HCT116 (cell line): ENCODE data around the gene PHF21A. TPM values are rescaled to one million over a fixed set of nuclear protein-coding genes. Genes with fewer than 3 reads are reported as not detected.

Source experiments
- ATAC-seq: fragments of 200-7000 bp; cut with Tn5 transposase; 2 replicates; pipeline ENCODE4 v1.9.1; 2020; ENCODE audit warnings: mild to moderate bottlenecking, moderate library complexity
- BruUV-seq: library from RNA; stranded (reverse); fragments of 400-500 nt; replicated peaks from 2 replicates; lab custom pipeline; 2021; lab: Mats Ljungman, UMichigan
- CTCF ChIA-PET: fragments of 300-600 bp; sonication (Branson Sonifier 250); formaldehyde crosslinking; loops from one replicate; lab custom pipeline; 2021; ENCODE audit warnings: antibody characterized with exemption; lab: Charles Lee
- POLR2A ChIA-PET: fragments of 300-600, 350-600 bp; sonication (Branson Sonifier 250); formaldehyde crosslinking; loops from one replicate; lab custom pipeline; 2021; ENCODE audit warnings: antibody characterized with exemption; lab: Charles Lee
- RAD21 ChIA-PET, 2 experiments: fragments of 300-600 bp; sonication (Branson Sonifier 250); formaldehyde crosslinking; loops; one replicate each; lab custom pipeline; 2023; ENCODE audit warnings: low total read pairs in 2 of 2; ENCODE audit not compliant: uncharacterized antibody in 2 of 2, unreplicated experiment in 2 of 2, low non-redundant PET in 1 of 2; lab: Charles Lee
- DNase-seq: peaks from one replicate; pipeline ENCODE4 v3.0.0-alpha.2; 2010; ENCODE audit warnings: low read depth, low spot score
- H2AFZ ChIP-seq: fragments of 200-600 bp; shearing (Covaris generic), sonication (generic); 2 replicates; pipeline ENCODE4 v1.6.1; 2017; ENCODE audit warnings: low read depth, mixed run types, mixed read lengths, antibody characterized with exemption, low read length; ENCODE audit not compliant: poor library complexity, severe bottlenecking
- H3K27ac ChIP-seq: 2 replicates; pipeline ENCODE4 v1.5.1; 2012; ENCODE audit warnings: low read depth, low read length
- H3K27me3 ChIP-seq: fragments of 200-600 bp; sonication (generic); 2 replicates; pipeline ENCODE4 v1.6.1; 2016; ENCODE audit warnings: mixed run types, low read length, mixed read lengths; ENCODE audit not compliant: insufficient read depth
- H3K36me3 ChIP-seq, 2 experiments: fragments of 200-500 bp in 1 of 2; fragments of 200-600 bp in 1 of 2; sonication (Bioruptor generic) in 1 of 2; sonication (generic) in 1 of 2; 2 replicates each; pipeline versions ENCODE4 v1.5.1 to v1.6.1; 2014 to 2016; ENCODE audit warnings: low read length in 2 of 2, inconsistent platforms in 1 of 2, mixed read lengths in 1 of 2, mixed run types in 1 of 2; ENCODE audit not compliant: insufficient read depth in 2 of 2, control insufficient read depth in 1 of 2
- H3K4me1 ChIP-seq, 2 experiments: fragments of 200-600 bp in 1 of 2; sonication (generic) in 1 of 2; 2 replicates each; pipeline versions ENCODE4 v1.5.1 to v1.6.1; 2012 to 2017; ENCODE audit warnings: low read length in 2 of 2, inconsistent platforms in 1 of 2, mild to moderate bottlenecking in 1 of 2, mixed read lengths in 1 of 2, mixed run types in 1 of 2, moderate library complexity in 1 of 2; ENCODE audit not compliant: insufficient read depth in 2 of 2, control insufficient read depth in 1 of 2
- H3K4me2 ChIP-seq: fragments of 200-600 bp; sonication (generic); 2 replicates; pipeline ENCODE4 v1.6.1; 2017; ENCODE audit warnings: mixed run types, low read length, mixed read lengths
- H3K4me3 ChIP-seq, 2 experiments: fragments of 200-600 bp in 1 of 2; sonication (generic) in 1 of 2; replicated peaks in 1 of 2; 2 replicates each; pipeline ENCODE4 v1.5.1; 2011 to 2016; ENCODE audit warnings: low read length in 2 of 2, control low read depth in 1 of 2, low read depth in 1 of 2, mild to moderate bottlenecking in 1 of 2, mixed read lengths in 1 of 2, mixed run types in 1 of 2
- H3K79me2 ChIP-seq: fragments of 200-600 bp; sonication (generic); 2 replicates; pipeline ENCODE4 v1.6.1; 2017; ENCODE audit warnings: mild to moderate bottlenecking, mixed run types, low read length, moderate library complexity, mixed read lengths; ENCODE audit not compliant: insufficient read depth
- H3K9ac ChIP-seq: fragments of 200-600 bp; sonication (generic); 2 replicates; pipeline ENCODE4 v1.6.1; 2016; ENCODE audit warnings: low read length, mixed read lengths
- H3K9me2 ChIP-seq: fragments of 200-600 bp; sonication (generic), shearing (Covaris generic); 2 replicates; pipeline ENCODE4 v1.6.1; 2017; ENCODE audit warnings: mixed run types, mild to moderate bottlenecking, moderate library complexity; ENCODE audit not compliant: insufficient read depth
- H3K9me3 ChIP-seq, 2 experiments: fragments of 200-500 bp in 1 of 2; fragments of 200-600 bp in 1 of 2; sonication (Bioruptor generic) in 1 of 2; sonication (generic) in 1 of 2; 2 replicates each; pipeline ENCODE4 v1.6.1; 2014 to 2017; ENCODE audit warnings: low read length in 2 of 2, mixed read lengths in 2 of 2, inconsistent platforms in 1 of 2, low read depth in 1 of 2, mild to moderate bottlenecking in 1 of 2, mixed run types in 1 of 2, moderate library complexity in 1 of 2; ENCODE audit not compliant: control insufficient read depth in 1 of 2, insufficient read depth in 1 of 2
- H4K20me1 ChIP-seq: fragments of 200-600 bp; sonication (generic), shearing (Covaris generic); 2 replicates; pipeline ENCODE4 v1.6.1; 2017; ENCODE audit warnings: mixed run types, mild to moderate bottlenecking, moderate library complexity; ENCODE audit not compliant: insufficient read depth
- CBX3 ChIP-seq: IDR thresholded peaks from 2 replicates; pipeline ENCODE4 v1.6.1; 2012; ENCODE audit warnings: low read depth
- CEBPB ChIP-seq: IDR thresholded peaks from 2 replicates; pipeline ENCODE4 v1.6.1; 2012; ENCODE audit warnings: low read depth
- CTCF ChIP-seq, 3 experiments: fragments of 200-600 bp in 1 of 3; sonication (generic) in 1 of 3; IDR thresholded peaks in 2 of 3; conservative IDR thresholded peaks in 1 of 3; 2 replicates each; pipeline ENCODE4 v1.5.1; 2012 to 2017; ENCODE audit warnings: low read depth in 2 of 3, low read length in 2 of 3, antibody characterized with exemption in 1 of 3, borderline replicate concordance in 1 of 3, control low read depth in 1 of 3, mild to moderate bottlenecking in 1 of 3, mixed read lengths in 1 of 3, mixed run types in 1 of 3, moderate library complexity in 1 of 3; ENCODE audit not compliant: insufficient read depth in 1 of 3
- EGR1 ChIP-seq: IDR thresholded peaks from 2 replicates; pipeline ENCODE4 v1.6.1; 2012; ENCODE audit warnings: low read depth
- ELF1 ChIP-seq: IDR thresholded peaks from 2 replicates; pipeline ENCODE4 v1.6.1; 2012; ENCODE audit warnings: low read depth, borderline replicate concordance
- EZH2 ChIP-seq: fragments of 200-600 bp; sonication (generic); IDR thresholded peaks from 2 replicates; pipeline ENCODE4 v1.6.1; 2017; ENCODE audit warnings: antibody characterized with exemption, mixed run types
- EZH2phosphoT487 ChIP-seq: fragments of 200-600 bp; IDR thresholded peaks from 2 replicates; pipeline ENCODE4 v1.6.1; 2018; ENCODE audit warnings: antibody characterized with exemption, borderline replicate concordance
- FOSL1 ChIP-seq: IDR thresholded peaks from 2 replicates; pipeline ENCODE4 v1.6.1; 2012; ENCODE audit warnings: low read depth
- POLR2A ChIP-seq: IDR thresholded peaks from 2 replicates; pipeline ENCODE4 v1.7.0; 2011; ENCODE audit warnings: borderline replicate concordance; ENCODE audit not compliant: insufficient read depth, insufficient read length; ENCODE audit errors: extremely low read depth
- POLR2AphosphoS5 ChIP-seq: IDR thresholded peaks from 2 replicates; pipeline ENCODE4 v1.6.1; 2011; ENCODE audit warnings: mild to moderate bottlenecking, low read depth, low read length, moderate library complexity
- REST ChIP-seq: IDR thresholded peaks from 2 replicates; pipeline ENCODE4 v1.6.1; 2012; ENCODE audit warnings: low read depth
- SIN3A ChIP-seq: IDR thresholded peaks from 2 replicates; pipeline ENCODE4 v1.6.1; 2012; ENCODE audit warnings: low read depth
- SRF ChIP-seq: IDR thresholded peaks from 2 replicates; pipeline ENCODE4 v1.6.1; 2012; ENCODE audit warnings: low read depth
- TCF7L2 ChIP-seq: IDR thresholded peaks from 2 replicates; pipeline ENCODE4 v1.7.0; 2011; ENCODE audit warnings: borderline replicate concordance, inconsistent platforms; ENCODE audit not compliant: insufficient read depth, insufficient read length; ENCODE audit errors: extremely low read depth
- YY1 ChIP-seq: IDR thresholded peaks from 2 replicates; pipeline ENCODE4 v1.6.1; 2011; ENCODE audit warnings: low read length, low read depth, moderate library complexity, mild to moderate bottlenecking; ENCODE audit not compliant: insufficient replicate concordance; ENCODE audit errors: extremely low read depth
- ZBTB33 ChIP-seq: IDR thresholded peaks from 2 replicates; pipeline ENCODE4 v1.6.1; 2011; ENCODE audit warnings: mild to moderate bottlenecking, low read length, moderate library complexity; ENCODE audit not compliant: insufficient replicate concordance; ENCODE audit errors: extremely low read depth
- ZNF274 ChIP-seq: fragments of 200-500 bp; sonication (Bioruptor generic); IDR thresholded peaks from 2 replicates; pipeline ENCODE4 v1.6.1; 2014; ENCODE audit warnings: mild to moderate bottlenecking, low read depth, low read length, inconsistent platforms
- intact Hi-C: fragments of 100-400 bp; cut with micrococcal nuclease; formaldehyde crosslinking; loops from 2 replicates; pipeline ENCODE4 v1.10.0; 2022
- total RNA-seq: library from RNA; stranded (reverse); gene quantifications from one replicate; pipeline ENCODE4 v1.2.1, GENCODE V29; 2021; ENCODE audit not compliant: unreplicated experiment
- TF ChIP-seq, protein P1 (sequence below): IDR thresholded peaks from 2 replicates; pipeline ENCODE4 v1.6.1; 2012
- TF ChIP-seq, protein P2 (sequence below): IDR thresholded peaks from 2 replicates; pipeline ENCODE4 v1.6.1; 2012

Gene PHF21A
- total RNA-seq, 1 experiment from 2014 or later, result 27.0 TPM

- Histone ChIP-seq H3K36me3 (no peaks in the 10 kb centered on the region), H3K9ac (no peak overlapping the region), H3K27ac (no peak overlapping the region), H3K79me2 (no peaks in the 10 kb centered on the region), H3K4me2 (no peak overlapping the region), H3K4me1 (no peaks in the 10 kb centered on the region), H2AFZ (no peak overlapping the region), H3K27me3 (no peaks in the 10 kb centered on the region), H4K20me1 (no peaks in the 10 kb centered on the region), H3K9me2 (no peaks in the 10 kb centered on the region), H3K9me3 (no peaks in the 10 kb centered on the region), H3K4me3 (no peak overlapping the region)
- no TSS peak for BruUV-seq
- TF ChIP-seq TCF7L2 (no peak), SIN3A (no peak), ZBTB33 (no peak), EGR1 (no peak), CEBPB (no peak), EZH2phosphoT487 (no peak), CBX3 (no peak), SRF (no peak), POLR2A (no peak), CTCF (IDR thresholded peaks at IDR 0.05 in 2 of 3, conservative IDR thresholded peaks at IDR 0.05 in 1 of 3; ENCODE audit: borderline replicate concordance in 1 of 3, insufficient read depth in 1 of 3, low read depth in 2 of 3, low read length in 2 of 3) (no peak), FOSL1 (no peak), REST (no peak), POLR2AphosphoS5 (no peak), ZNF274 (no peak), ELF1 (no peak), EZH2 (no peak), YY1 (no peak)
- TF ChIP-seq, protein P1, sequence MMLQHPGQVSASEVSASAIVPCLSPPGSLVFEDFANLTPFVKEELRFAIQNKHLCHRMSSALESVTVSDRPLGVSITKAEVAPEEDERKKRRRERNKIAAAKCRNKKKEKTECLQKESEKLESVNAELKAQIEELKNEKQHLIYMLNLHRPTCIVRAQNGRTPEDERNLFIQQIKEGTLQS, result no peak
- TF ChIP-seq, protein P2, sequence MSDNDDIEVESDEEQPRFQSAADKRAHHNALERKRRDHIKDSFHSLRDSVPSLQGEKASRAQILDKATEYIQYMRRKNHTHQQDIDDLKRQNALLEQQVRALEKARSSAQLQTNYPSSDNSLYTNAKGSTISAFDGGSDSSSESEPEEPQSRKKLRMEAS, result no peak
- ChIA-PET POLR2A (no interaction called here), CTCF (no interaction called here), RAD21 (no interaction called here)
- intact Hi-C loops, result no loop called here
- no peak for ATAC-seq
- DNase-seq, result no peak
Measured at GRCh38 chr11:46034041-46034440, 87.2 kb downstream of the PHF21A start.
